Measurements from ENCODE around the gene NDUFAF2.

Gene NDUFAF2

GRCh38 chr5:61142391-61142790 is 197.4 kb downstream of the NDUFAF2 start:
- TF ChIP-seq CTCF (conservative IDR thresholded peaks at IDR 0.05; ENCODE audit: low read depth, low read length) = no peak
- Histone ChIP-seq H3K27ac (no peak overlapping the region), H3K4me2 (no peak overlapping the region), H2AFZ (ENCODE audit: low read depth) (no peak overlapping the region), H3K9ac (no peak overlapping the region), H3K4me1 (ENCODE audit: low read depth, poor library complexity, severe bottlenecking) (no peaks in the 10 kb centered on the region), H3K4me3 (IDR thresholded peaks at IDR 0.05; ENCODE audit: insufficient read depth, low read depth, low read length) (no peak overlapping the region), H3K79me2 (ENCODE audit: insufficient read depth, low read depth) (no peaks in the 10 kb centered on the region), H4K20me1 (ENCODE audit: insufficient read depth) (no peaks in the 10 kb centered on the region), H3K36me3 (ENCODE audit: insufficient read depth) (no peaks in the 10 kb centered on the region), H3K27me3 (ENCODE audit: insufficient read depth, low read depth) (no peaks in the 10 kb centered on the region)

DNA sequence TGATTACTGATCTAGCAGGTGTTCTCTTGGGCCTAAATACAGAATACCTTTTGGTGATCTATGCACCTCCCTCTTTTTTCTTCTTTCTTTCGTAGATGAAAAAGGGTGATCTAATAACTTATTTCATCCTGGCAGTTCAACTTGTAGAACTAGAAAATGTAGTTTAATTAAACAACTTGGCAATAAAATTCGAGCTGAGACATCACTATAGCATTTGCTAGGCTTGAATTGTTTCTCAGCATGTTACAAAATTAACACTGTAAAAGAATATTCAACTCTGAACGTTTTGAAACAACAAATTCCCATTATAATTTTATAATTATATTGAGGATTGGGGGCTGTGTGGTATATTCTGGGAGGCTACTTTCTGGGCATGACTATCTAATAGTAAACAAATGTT is 197.8 kb downstream of the NDUFAF2 start:
- H3K36me3 ChIP-seq (ENCODE audit: insufficient read depth) = no peaks in the 10 kb centered on the region
- H3K9ac ChIP-seq = no peak overlapping the region
- no peaks in the 10 kb centered on the region for H3K79me2 ChIP-seq (ENCODE audit: insufficient read depth, low read depth)
- no peak overlapping the region for H3K27ac ChIP-seq
- H3K4me1 ChIP-seq (ENCODE audit: low read depth, poor library complexity, severe bottlenecking) = no peaks in the 10 kb centered on the region
- no peak overlapping the region for H3K4me3 ChIP-seq (IDR thresholded peaks at IDR 0.05; ENCODE audit: insufficient read depth, low read depth, low read length)
- H4K20me1 ChIP-seq (ENCODE audit: insufficient read depth) = no peaks in the 10 kb centered on the region
- H3K4me2 ChIP-seq = no peak overlapping the region
- TF ChIP-seq CTCF (conservative IDR thresholded peaks at IDR 0.05; ENCODE audit: low read depth, low read length) = no peak
- H2AFZ ChIP-seq (ENCODE audit: low read depth) = no peak overlapping the region
- no peaks in the 10 kb centered on the region for H3K27me3 ChIP-seq (ENCODE audit: insufficient read depth, low read depth)

- Histone ChIP-seq H3K27ac (no peak overlapping the region), H3K27me3 (ENCODE audit: insufficient read depth, low read depth) (no peaks in the 10 kb centered on the region), H2AFZ (ENCODE audit: low read depth) (no peak overlapping the region), H3K9ac (no peak overlapping the region), H3K36me3 (ENCODE audit: insufficient read depth) (no peaks in the 10 kb centered on the region), H4K20me1 (ENCODE audit: insufficient read depth) (no peaks in the 10 kb centered on the region), H3K4me1 (ENCODE audit: low read depth, poor library complexity, severe bottlenecking) (no peaks in the 10 kb centered on the region), H3K4me3 (IDR thresholded peaks at IDR 0.05; ENCODE audit: insufficient read depth, low read depth, low read length) (no peak overlapping the region), H3K79me2 (ENCODE audit: insufficient read depth, low read depth) (no peaks in the 10 kb centered on the region), H3K4me2 (no peak overlapping the region)
- no peak for TF ChIP-seq CTCF (conservative IDR thresholded peaks at IDR 0.05; ENCODE audit: low read depth, low read length)
Measured at GRCh38 chr5:61148515-61148914, 203.5 kb downstream of the NDUFAF2 start.

DNA sequence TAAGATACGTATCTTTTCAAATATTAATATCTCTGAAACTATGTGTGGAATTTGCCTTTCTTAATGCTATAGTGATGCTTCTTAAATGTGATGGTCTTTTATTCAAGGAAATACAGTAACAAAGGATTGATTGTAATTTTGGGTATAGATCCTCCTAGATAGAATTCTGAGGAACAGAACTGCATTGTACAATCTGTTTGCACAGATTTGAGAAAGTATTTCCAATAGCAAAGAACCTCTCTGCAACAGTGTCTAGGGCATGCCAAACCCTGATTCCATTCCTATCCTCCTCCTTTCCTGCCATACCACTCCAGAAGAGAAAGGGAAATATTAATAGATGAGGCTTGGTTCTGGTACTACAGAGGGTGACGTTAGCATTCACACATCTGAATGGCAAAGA is 206.9 kb downstream of the NDUFAF2 start:
- Histone ChIP-seq H3K4me1 (ENCODE audit: low read depth, poor library complexity, severe bottlenecking) (no peaks in the 10 kb centered on the region), H3K4me3 (IDR thresholded peaks at IDR 0.05; ENCODE audit: insufficient read depth, low read depth, low read length) (no peak overlapping the region), H3K79me2 (ENCODE audit: insufficient read depth, low read depth) (no peaks in the 10 kb centered on the region), H4K20me1 (ENCODE audit: insufficient read depth) (no peaks in the 10 kb centered on the region), H3K4me2 (no peak overlapping the region), H3K27ac (no peak overlapping the region), H3K9ac (no peak overlapping the region), H3K27me3 (ENCODE audit: insufficient read depth, low read depth) (no peaks in the 10 kb centered on the region), H2AFZ (ENCODE audit: low read depth) (no peak overlapping the region), H3K36me3 (ENCODE audit: insufficient read depth) (no peaks in the 10 kb centered on the region)
- TF ChIP-seq CTCF (conservative IDR thresholded peaks at IDR 0.05; ENCODE audit: low read depth, low read length) = no peak
